OCI-LY7 (cell line): ENCODE data around the gene PKNOX1.

ENCODE experiments used
- EZH2phosphoT487 ChIP-seq: fragments of 200-600 bp; sonication (generic); IDR thresholded peaks from 2 replicates; pipeline ENCODE4 v1.6.1; 2018; ENCODE audit warnings: low read depth, borderline replicate concordance, mild to moderate bottlenecking, mixed run types, antibody characterized with exemption, low read length, moderate library complexity, mixed read lengths
- TF ChIP-seq, protein P1 (sequence below): fragments of 200-600 bp; sonication (generic); conservative IDR thresholded peaks from 2 replicates; pipeline ENCODE4 v1.5.1; 2014; ENCODE audit warnings: mild to moderate bottlenecking, antibody characterized with exemption, low read length, moderate library complexity, mixed read lengths

DNA sequence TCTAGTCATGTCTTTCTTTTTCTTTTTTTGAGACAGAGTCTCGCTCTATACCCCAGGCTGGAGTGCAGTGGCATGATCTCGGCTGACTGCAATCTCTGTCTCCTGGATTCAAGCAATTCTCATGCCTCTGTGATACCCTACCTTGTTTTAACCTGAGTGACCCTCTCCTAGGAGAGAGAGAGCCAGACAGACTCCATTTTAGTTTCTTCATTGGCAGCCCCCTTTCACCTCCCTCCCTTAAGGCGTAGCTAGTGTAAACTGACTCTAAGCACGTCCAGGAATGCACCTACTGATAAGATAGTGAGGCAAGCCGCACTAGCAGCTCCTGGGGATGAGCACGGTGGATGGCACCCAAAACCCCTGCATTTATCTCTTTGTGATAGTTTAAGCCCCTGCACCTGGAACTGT lies 5.2 kb upstream of the PKNOX1 start:
- TF ChIP-seq, protein P1, sequence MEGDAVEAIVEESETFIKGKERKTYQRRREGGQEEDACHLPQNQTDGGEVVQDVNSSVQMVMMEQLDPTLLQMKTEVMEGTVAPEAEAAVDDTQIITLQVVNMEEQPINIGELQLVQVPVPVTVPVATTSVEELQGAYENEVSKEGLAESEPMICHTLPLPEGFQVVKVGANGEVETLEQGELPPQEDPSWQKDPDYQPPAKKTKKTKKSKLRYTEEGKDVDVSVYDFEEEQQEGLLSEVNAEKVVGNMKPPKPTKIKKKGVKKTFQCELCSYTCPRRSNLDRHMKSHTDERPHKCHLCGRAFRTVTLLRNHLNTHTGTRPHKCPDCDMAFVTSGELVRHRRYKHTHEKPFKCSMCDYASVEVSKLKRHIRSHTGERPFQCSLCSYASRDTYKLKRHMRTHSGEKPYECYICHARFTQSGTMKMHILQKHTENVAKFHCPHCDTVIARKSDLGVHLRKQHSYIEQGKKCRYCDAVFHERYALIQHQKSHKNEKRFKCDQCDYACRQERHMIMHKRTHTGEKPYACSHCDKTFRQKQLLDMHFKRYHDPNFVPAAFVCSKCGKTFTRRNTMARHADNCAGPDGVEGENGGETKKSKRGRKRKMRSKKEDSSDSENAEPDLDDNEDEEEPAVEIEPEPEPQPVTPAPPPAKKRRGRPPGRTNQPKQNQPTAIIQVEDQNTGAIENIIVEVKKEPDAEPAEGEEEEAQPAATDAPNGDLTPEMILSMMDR, result no peak
- no peak for TF ChIP-seq EZH2phosphoT487
